NCI-H526 treated with DMSO at 0.1 percent for 48 hours (cell line): ENCODE data around the gene TNS1.
"Not testable (repeated sequence)": the region's sequence is repeated elsewhere in the genome, so short reads cannot be mapped to it uniquely, and the experiment has no call there.

ENCODE experiments used
- DNase-seq: peaks from one replicate; lab custom pipeline; 2025; lab: John Stamatoyannopoulos, UW

Gene TNS1

DNA sequence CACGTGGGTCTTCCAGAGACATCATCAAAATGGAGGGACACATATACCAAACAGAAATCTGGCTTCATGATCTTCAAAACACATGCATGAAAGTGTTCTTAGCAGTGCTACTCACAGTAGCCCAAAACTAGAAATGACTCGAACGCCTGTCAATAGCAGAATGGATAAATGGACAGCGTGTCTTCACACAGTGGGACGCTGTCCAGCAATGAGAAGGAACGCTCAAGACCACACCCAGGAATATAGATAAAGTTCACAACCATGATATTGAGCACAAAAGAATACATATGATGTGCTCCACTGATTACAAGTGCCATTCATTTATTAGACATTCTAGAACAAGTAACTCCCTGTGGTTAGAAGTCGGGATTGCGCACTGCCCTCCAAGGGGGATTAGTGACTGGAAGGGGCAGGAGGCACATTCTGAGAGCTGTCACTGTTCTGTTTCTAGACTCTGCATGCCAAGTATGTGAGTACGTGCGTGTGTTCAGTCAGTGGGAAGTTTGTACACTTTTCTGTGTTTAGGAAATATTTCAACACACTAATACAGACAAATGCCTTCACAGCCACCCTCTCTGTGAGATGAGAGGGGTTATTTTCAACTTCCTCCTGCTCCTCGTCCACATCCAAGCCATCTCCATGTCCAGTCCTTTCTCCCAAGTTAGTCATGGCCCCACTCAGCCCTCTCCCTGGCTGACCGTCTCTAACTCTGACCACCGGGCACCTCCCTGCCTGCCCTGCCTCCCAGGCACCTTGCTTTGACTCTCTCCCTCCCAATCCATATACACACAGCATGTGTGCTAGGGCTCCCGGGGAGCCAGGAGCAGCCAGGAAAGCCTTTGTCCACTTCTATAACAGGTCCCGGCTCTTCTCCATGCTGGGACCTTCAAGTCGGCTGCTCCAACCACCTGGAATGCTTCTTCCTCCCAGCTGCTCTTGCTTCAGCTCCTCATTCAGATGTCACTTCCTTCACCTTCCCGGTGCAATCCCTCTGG, 26.9 kb upstream of the TNS1 start:
- DNase-seq, result no peak

GRCh38 chr2:218028562-218029348, 26.0 kb upstream of the TNS1 start:
- DNase-seq, result no peak

- no peak for DNase-seq
These were observed 25.3 kb upstream of the TNS1 start for GRCh38 chr2:218028189-218028495.

DNA sequence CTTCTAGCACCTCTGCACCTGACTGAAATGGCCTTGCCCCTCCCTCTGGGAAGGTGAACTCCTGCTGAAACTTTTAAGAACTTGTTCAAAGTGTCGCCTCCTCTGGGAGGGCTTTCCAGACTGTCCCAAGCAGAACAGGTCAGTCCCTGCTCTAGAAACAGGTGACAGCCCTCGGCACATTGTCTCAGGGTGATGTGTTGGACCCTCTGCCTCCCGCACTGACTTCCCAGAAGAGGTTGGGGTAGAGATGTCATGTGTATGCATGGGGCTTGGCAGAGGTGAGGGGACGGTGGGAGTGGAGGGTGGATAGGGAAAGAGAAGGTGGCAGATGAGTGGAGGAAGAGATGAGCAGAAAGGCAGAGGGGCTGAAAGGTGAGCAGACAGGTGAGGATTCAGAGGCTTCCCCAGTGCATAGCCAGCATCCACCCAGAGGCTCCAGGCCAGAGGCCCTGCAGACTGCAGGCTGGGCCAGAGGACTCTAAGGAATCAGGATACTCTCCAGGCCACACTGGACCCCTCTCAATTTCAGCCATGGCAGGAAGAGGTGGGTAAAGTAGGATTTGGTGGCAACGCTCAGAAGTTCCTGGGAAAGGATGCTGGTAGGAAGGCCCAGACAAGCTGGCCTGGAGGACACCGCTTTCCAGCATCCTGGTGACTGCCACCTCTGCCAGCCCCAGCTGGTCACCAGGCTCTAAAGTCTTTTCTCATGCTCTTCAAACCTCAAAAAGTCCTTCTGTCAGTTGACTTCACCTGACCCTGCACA, 24.8 kb upstream of the TNS1 start:
- DNase-seq, result no peak

GRCh38 chr2:218026676-218027425, 24.1 kb upstream of the TNS1 start:
- DNase-seq, result no peak

GRCh38 chr2:218026244-218026643, 23.4 kb upstream of the TNS1 start:
- no peak for DNase-seq

DNA sequence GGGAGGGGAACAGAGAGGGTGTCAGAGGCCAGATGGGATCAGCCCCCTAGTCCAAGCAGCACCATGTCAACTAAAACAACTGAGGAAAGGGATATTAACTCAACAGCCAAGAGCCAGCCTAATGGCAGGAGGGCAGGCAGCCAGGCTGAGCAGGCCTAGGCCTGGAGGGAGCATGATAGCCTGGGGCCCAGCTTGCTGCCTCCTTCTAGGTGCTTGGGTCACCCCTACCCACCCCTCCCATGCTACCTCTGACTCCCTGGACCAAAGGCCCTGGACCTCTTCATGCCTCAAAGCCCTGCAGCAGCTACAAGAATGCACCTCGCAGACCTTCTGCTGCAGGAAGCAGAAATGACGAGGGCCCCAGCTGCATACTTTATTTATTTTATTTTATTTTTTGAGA, 22.1 kb upstream of the TNS1 start:
- no peak for DNase-seq

DNA sequence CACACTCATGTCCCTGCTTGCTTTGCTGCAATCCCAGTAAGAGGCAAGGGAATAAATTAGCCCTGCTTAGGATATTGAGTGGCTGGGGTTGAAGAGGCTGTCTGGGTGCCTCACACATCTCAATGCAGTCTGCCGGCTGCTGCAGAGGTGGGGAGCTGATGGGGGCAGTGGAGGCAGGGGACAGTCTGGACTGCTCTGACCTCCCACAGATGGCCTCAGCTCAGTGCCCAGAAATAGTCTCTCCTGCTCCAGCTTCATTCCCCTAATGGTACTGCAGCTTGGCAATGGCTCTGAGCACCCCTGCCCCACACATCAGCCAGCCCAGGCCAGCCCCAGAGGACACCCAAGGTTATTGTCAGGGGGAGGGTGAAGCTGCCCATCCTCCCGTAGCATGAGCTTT, 21.5 kb upstream of the TNS1 start:
- no peak for DNase-seq

DNA sequence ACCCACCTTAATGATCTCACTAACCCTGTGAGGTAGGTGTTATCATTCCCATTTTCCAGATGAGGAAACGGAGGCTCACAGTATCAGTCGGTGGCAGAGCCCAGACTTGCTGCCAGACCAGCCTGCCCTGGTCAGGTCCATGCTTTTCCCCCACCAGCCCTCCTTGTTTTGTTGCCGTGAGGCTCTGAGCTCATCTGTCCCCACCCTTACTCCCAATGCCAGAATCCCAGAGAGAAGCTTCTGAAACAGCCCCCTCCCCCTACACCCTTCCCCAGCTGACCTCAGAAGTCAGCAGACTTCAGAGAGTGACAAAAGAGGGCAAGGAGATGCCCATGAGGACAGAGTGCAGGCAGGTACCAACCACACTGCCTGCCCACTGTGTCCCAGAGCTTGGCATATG, 20.8 kb upstream of the TNS1 start:
- DNase-seq, result no peak

GRCh38 chr2:218022851-218023530, 20.2 kb upstream of the TNS1 start:
- no peak for DNase-seq

GRCh38 chr2:218022131-218022850, 19.5 kb upstream of the TNS1 start:
- DNase-seq, result no peak

GRCh38 chr2:218021536-218022071, 18.8 kb upstream of the TNS1 start:
- DNase-seq, result no peak

DNA sequence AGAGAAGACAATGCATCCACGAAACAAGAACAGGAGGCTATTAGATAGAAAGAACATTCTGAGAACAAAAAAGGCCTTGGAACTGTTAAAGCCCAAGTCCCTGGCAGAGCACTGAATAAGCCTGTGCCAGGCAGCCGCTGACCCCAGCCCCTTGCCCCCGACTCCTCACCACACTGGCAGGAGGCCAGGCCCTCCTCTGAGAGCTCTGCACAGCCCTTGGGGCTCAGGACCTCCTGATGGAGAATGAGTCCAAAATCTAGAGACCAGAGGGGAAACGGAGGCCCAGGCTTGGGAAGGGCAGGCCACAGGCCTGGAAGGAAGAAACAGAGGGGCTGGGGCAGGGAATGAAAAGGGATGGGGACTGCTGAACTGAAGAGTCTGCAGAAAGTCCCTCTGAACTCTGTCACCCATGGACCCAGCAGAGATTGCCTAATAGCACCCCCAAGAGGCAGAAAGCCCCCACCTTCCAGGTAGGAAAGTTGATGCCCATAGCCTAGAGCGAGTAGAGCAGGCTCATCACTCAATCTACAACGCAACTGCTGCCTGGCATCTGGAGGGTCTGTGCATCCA, 18.3 kb upstream of the TNS1 start:
- no peak for DNase-seq

GRCh38 chr2:218020281-218020680, 17.5 kb upstream of the TNS1 start:
- no peak for DNase-seq

GRCh38 chr2:218019411-218020060, 16.7 kb upstream of the TNS1 start:
- no peak for DNase-seq

DNA sequence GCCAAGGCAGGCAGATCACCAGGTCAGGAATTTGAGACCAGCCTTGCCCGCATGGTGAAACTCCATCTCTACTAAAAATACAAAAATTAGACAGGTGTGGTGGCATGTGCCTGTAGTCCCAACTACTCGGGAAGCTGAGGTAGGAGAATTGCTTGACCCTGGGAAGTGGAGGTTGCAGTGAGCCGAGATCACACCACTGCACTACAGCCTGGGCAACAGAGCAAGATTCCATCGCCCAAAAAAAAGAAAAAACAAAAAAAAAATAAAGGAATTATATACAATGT, 16.0 kb upstream of the TNS1 start:
- DNase-seq, result not testable (repeated sequence)

DNA sequence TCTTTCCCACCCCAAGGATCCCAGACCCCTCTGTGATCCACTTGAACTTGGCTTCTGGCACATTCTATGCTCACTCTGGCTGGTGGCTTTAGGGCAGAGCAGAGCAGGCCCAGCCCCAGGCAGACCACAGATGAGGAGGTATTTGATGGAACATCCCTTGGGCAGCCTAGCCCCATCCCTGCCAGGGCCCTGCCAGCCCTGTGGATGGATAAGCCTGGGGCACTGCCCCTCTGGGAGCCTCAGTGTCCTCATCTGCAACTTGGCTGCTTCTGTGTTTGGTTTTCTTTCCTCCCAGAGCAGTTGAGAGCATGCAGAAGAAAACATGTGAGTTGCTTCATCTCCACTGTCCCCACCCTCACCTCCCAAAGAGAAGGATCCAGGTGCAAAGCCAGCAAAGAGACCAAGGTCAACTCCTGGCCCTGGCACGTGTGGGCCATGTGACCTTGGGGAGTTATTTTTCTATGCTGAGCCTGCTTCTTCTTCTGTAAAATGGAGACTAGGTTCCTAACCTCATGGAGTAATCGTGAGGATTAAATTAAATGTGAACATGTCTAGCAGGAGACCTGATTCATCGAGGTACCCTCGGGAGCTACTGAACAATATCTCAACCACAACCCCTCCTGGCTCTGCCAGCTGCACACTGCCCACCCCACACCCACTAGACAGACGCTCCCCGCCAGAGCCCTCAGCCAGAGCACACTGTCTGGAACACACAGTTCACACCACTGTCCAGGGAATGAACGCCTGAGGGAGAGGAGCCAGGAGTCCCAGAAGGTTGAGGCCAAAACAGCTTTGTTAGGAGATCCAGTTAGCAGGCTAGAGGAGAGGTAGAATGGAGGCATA, 14.6 kb upstream of the TNS1 start:
- DNase-seq, result no peak

DNA sequence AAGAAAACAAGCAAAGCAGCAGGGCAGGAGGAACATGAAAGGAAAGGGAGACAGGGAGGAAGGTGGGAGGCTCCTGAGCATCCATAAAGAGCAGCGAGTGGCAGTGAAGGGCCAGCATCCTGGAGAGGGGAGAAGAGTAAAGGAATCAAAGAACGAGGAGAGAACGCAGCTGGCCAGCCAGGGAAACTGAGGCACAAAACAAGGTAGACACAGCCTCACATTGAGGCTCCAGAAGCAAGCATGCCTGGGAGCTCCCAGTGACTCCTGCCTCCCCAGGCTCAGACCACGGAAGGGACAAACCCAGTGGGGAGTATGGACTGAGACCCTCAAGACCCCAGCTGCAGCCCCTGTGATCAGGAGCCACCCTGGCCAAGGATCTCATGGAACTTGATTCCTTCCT, 14.0 kb upstream of the TNS1 start:
- DNase-seq, result no peak
